Epidermal melanocyte (primary cell): Measurements from ENCODE around the gene AKT1.
"Not testable (repeated sequence)": the region's sequence is repeated elsewhere in the genome, so short reads cannot be mapped to it uniquely, and the experiment has no call there.

ENCODE experiments used
- DNase-seq: peaks from one replicate; pipeline ENCODE4 v3.0.0; 2011; ENCODE audit warnings: low spot score; ENCODE audit not compliant: insufficient read length

The AKT1 gene

DNA sequence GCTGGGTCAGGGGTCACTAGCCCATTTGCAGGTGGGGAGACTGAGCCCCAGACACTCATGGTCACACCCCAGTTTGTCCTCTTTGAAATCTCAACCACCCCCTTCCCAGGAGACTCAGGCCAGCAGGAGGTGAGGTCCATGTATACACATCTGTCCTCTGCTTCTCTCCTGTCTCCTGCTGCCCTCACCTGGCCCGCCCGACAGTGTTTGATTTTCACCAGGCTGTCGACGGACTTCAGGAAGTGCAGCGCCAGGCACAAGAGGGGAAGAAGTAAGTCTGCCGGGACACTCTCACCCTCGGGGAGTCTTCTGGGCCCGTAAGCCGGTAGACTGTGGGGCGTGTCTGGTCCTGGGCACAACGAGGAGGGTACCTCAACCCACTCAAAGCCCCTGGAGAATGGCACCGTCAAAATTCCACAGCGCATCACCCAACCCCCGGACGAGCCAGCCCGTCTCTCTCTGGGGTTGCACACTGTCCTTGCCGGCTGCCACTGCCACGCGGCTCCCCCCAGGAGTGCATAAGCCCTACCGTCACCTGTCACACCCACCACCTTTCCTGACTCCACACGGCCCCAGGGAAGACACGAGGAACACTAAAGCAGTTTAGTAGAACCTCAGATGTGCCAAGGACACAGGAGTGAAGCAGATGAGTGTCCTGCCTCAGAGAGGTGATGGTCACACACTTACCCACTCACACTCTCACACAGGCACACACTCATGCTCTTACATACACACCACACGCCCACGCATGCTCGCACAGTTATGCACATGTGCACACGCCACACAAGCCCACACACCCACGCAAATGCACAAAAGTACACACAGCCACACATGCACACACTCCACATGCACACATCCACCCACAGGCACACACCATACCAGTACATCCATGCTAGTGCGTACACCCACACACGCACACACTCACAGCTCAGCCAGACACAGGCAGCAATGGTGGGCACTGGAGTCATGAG lies 55.7 kb downstream of the AKT1 start:
- no peak for DNase-seq

DNA sequence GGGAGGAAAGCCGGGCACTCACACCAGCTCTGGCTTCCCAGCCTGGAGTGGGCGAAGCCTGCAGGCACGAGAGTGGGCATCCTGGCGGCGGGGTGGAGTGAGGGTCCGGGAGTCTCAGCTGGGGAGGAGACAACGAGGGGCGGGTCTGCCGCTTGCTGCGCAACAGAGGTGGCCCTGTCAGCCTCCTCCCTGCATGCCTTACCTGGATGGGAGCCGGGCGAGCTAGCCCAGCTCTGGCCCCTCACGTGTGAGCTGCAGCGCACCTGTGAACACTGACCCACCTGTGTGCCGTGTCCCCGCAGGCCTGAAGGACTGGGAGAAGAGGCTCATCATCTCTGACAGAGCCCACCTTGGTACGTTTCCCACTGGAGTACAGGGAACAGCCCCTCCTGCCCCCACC lies 56.5 kb downstream of the AKT1 start:
- DNase-seq = no peak

DNA sequence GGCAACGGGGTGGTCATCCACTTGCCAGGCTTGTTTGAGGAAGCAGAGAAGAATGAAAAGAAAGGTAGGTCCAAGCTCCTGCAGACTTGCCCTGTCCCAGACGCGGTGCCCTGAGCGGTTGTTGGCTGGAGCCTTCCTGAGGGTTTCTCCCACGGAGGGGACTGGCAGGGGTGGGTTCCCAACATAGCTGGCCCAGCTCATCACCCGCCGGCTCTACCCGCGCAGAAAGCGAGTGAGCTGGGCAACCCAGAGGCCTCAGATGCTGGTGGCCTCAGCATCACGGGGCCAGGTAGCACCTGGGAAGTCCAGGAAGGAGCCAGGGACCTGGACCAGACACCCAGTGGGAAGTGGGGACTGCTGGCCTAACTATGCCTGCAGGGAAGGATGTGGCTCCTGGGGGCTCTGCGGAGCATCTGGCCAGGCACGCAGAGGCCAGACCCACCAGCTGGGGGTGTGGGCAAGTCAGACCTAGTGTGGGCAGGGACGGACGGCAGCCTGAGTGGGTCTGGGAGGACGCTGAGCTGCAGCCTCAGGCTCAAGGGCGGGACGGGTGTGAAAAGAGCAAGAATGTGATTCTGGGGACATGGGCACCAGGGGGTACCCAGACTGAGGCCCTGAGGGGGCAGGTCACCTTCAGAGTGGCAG lies 57.1 kb downstream of the AKT1 start:
- no peak for DNase-seq

DNA sequence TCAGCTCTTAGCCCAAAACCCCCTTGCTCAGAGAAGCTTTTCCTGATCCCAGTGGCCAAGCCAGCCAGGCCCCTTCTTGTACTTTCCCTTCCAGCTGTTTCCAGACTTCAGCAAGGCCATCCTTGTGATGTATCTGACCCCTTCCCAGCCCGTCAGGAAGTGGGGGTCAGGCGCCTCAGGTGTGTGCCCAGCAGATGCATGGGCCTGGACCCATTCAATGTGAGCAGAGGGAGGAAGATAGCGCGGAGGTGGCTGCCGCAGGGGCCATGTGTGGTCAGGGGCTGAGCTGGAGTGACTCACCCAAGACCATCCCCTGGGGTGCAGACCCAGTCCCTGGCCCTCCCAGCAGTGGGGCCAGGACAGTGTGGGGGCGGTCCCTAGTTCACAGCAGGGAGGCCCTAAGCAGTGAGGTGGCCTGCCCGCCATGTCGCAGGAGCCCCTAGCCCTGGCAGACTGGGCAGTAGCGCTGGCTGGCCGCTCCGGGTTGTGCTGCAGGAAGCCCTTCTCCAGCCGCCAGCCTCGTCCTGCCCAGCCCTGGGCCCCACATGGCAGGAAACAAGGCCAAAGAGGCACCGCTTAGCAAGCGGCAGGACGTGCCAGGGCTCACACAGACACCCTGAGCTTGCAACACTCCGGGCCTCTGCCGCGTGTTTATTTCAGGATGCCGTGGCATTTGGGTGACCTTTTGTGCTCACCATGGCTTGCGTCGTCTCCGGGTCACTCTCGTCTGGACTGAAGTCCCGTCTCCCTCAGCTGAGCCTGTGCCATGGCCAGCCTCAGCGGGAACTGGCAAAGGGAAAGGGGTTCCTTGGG lies 59.5 kb downstream of the AKT1 start:
- DNase-seq = peak; percentile 94

DNA sequence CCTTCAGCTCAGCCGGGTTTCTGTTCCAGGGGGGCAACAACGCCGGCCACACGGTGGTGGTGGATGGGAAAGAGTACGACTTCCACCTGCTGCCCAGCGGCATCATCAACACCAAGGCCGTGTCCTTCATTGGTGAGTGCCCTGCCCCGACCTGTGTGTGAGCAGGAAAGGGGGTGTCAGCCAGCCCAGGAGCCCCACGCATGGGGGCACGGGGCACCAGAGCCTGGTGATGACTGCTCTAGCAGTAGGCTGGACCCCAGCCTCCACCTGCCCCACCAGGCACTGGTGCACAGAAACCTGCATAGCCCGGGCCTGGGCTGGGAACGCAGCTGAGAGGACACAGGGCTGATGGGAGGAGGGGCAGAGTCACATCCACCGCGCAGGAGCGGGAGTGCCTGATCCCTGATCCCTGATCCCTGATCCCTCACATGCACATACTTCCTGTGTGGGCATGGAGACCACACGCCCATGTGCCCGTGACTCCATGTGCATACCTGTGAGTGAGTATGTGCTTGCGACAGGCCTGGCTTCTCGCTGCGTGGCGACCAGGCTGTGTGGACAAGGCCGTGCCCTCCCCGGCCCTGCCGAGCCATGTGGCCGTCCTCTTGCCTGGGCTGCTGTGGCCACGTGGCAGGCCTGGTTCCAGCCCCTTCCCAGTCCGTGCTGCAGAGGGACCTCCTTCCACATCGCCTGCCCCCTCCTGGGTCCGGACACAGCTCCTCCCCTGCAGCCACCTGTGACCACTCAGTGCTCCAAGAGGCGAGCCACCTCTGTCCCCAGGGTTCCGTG lies 60.4 kb downstream of the AKT1 start:
- no peak for DNase-seq

DNA sequence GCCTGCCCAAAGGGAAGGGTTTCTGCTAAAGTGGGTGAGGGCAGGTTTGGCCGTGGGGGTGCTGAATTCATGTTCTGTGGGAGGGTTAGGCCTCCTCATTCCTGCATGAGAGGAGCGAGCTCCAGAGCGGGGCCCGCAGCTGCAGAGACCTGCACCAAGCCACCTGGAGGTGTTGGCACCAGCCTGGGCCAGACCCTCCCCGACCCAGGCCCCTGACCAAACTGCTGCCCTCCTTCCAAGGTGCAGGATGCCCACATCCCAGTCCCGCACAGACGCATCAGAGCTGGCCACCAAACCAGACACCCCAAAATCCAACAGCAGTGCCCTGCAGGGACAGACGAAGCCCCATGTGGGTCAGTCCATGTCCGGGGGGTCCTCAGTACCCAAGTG lies 61.0 kb downstream of the AKT1 start:
- no peak for DNase-seq

DNA sequence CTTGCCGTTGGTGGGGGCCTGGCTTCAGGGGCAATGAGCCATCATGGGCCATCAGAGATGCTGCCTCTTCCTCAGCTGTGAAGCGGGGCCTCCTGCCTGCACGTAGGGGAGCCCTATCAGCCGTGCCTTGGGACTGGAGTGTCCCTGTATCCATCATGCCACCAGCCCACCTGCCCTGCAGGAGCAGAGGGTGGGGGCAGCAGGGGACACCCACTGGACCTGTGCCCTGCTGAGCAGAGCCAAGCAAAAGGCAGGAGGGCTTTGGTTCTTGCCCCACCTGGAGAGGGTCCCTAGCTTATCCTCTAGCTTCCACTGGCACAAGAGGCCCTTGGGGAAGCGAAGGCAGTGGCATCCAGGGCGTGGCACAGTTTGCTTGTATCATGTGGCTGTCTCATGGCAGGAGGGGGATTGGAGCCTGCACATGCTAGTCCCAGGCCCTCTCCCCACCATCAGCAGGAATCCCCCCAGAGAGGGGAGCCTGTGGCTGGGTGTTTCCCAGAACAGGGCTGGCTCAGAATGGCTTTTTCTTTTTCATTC lies 61.4 kb downstream of the AKT1 start:
- no peak for DNase-seq

DNA sequence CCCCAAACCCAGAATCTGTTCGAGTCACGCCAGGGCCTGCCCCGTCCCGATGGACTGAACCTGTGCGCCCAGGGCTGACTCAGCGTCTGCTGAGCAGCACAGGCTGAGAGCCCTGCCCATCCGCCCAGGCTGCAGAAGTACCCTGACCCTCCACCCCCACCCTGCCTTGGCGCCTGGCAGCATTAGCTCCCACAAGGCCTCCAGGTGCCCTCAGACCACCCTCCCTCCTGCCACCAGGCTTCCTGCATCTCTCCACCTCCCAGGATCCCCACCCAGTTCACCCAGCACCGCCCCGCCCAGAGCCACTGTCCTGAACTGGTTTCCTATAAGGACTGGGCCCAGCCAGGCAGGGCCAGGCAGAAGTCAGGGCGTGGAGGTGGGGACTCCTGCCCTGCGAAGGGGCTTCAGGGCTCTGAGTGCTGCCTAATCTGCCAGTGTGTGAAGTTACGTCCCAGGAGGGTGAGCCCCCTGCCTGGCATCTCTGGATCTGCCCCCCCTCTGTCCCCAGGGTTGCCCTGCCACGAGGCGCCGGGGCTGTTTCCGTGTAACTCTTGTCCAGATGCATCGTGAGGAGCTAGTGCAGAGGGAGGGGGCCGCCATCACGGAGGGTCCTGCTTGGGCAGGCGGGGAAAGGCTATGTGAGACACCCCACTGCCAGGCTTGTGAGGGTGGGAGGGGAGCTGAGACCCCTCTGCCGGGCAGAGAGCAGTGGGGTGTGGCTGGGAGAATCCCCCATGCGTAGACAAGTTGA lies 62.4 kb downstream of the AKT1 start:
- no peak for DNase-seq

DNA sequence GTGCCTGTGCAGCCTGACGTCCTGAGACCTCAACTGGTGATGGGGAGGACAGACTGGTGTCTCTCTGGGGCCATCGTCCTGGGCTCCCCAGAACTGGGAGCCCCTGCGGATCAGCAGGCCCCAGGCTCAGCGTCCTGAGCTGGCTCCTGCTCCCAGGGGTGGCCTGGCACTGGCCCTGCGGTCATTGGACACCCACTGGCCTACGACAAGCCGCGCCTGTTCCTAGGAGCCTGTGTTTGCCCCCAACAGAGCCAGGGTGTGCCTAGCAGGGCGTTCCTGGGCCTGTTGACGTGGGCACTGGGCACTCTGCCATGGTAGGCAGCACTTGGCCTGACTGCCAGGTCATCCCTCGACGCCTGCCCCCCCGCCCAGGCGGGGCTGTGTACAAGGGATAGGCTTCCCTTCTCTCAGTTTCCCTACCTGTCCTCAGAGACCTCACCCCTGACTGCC lies 63.2 kb downstream of the AKT1 start:
- DNase-seq = no peak

DNA sequence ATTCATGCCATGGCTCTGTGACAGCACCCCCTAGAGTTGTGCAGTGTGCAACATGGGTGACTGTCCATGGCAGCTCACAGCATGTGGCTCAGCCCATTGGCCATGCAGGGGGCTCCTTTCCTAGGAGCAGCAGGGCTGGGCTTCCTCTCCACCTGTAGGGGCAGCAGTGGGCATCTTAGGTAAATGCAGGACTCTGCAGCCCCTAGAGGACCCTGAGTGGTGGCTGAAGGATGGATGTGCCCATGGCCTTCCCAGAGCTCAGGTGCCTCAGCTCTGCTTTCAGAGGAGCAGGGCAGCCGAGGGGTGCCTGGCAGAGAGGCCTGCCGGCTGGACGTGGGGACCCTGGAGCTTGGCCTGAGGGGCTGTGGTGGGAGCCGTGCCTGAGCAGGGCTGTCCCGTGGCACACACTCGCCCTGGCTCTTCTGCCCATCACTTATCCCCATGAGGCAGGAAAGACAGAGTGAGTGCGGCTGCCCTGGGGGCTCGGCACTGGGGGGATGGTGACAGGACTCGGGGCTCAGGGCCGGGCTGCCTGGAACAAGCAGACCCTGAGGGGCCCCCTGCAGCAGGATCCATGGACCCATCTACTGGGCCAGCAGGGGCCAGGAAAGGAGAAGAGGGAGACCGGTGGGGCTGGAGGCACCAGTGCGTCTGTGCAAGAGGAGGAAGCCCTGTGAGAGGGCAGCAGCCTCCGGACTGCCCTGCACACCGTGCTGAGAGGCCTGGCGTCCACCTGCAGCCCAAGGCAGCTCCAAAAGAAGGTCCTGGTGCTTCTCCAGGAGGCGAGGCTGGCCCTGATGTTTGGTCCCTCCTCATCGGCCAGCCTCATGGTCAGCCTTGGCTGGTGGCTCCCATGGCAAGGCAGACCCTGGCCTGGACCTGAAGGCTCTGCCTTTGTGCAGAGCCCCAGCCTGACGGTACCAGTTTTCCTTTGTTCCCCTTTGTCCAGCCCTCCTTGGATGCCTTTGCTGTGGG lies 63.9 kb downstream of the AKT1 start:
- DNase-seq = no peak

DNA sequence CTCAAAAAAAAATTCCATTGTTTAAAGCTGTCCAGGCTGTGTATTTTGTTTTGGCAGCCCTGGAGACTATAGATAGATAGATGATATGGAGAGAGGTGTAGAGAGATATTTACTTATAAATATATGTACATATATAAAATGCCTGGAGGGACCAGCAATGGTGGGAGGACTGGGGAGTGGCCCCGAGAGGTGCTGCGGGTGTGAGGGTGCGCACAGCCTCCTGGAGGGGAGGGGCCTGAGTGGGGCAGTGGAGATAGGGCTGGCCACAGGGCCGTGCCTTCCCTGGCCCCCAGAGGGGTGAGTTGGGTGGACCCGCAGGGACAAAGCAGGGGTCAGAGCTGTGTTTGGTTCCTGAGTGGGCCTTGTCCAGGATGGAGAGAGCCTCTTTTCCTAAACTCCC lies 65.1 kb downstream of the AKT1 start:
- no peak for DNase-seq

DNA sequence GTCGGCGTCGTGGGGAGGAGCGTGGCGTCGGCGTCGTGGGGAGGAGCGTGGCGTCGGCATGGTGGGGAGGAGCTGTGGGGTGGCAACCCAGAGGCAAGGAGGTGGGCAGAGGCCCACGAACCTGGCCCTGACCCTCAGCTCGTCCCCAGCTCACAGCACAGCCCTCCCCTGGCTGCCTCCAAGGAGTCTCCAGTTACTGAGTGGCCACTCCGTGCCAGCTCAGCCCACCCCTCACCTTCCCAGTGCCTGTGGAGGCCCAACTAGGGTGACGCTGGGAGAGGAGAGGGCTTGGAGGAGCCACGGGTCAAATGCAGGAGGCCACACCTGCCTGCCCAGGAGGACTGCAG lies 65.7 kb downstream of the AKT1 start:
- no peak for DNase-seq

DNA sequence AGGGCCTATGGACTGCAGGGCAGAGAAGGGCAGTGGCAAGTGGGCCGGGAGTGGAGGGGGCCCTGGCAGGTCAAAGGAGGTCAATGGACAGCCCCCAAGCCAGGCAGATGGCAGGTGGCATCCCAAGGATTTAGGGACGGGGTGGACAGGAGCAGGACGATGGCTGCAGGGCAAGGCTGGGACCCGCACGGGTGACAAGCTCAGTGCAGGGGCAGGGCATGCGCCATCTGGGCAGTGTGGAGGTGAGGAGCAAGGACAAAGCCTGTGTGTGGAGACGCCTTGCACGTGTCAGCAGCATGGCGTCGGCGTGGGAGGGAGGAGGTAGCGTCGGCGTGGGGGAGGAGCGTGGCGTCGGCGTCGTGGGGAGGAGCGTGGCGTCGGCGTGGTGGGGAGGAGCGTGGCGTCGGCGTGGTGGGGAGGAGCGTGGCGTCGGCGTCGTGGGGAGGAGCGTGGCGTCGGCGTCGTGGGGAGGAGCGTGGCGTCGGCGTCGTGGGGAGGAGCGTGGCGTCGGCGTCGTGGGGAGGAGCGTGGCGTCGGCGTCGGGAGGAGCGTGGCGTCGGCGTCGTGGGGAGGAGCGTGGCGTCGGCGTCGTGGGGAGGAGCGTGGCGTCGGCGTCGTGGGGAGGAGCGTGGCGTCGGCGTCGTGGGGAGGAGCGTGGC lies 66.2 kb downstream of the AKT1 start:
- not testable (repeated sequence) for DNase-seq

DNA sequence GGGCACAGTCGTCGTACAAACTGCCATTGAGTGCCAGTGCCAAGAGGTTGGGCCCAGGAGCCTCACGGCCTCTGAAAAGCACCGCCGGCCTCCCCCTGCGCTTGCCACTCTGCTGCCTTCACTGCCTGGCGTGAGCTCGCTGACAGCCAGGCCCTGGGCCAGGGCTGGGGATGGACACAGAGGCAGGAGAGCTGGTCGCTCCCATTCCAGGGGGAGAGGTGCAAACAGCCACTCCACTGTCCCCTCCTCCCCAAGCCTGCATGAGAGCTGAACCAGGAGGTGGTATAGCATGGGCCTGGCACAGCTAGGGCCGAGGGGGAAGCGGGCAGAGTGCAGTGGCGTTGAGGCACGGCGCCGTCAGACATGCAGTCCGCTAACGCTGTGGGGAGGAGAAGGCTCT lies 66.9 kb downstream of the AKT1 start:
- DNase-seq = no peak

DNA sequence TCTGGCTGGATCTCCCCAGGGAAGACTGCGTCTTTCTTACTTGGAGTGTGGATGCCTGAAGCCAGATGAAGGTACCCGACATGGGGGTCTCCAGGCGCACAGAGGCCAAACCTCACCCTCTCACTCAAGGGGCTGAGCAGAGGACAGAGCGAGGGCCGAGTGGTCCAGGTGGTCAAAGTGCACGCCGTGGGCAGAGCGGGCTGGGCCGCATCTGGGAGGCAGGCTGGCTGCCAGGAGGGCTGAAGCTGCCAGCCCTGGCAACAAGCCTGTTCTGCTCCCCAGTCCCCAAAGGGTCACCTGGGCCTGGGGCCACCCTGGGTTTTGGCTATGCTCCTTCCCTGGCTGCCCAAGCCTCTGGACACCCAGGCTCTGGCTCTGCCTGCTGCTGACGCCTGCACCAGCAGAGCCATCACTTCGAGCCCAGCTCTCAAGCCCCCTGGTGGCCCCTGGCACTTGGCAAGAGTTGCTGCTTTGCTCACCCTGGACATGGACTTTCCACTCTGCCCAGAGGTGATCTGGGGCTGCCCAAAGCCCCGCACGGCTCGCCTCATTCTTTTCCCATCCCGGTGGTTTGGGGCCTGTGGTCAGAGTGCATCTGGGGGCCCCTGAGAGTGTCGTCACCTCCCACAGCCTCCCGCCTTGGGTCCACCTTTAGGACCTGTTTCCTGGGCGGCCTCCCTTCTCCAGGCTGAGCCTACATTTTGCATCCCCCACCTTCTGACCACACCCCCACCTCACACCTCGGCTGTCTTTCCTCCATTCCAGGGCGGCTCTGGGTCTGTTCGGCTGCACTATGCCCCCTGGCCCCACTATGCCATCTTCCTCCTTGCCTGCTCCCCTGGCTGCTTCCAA lies 68.7 kb downstream of the AKT1 start:
- DNase-seq = no peak

DNA sequence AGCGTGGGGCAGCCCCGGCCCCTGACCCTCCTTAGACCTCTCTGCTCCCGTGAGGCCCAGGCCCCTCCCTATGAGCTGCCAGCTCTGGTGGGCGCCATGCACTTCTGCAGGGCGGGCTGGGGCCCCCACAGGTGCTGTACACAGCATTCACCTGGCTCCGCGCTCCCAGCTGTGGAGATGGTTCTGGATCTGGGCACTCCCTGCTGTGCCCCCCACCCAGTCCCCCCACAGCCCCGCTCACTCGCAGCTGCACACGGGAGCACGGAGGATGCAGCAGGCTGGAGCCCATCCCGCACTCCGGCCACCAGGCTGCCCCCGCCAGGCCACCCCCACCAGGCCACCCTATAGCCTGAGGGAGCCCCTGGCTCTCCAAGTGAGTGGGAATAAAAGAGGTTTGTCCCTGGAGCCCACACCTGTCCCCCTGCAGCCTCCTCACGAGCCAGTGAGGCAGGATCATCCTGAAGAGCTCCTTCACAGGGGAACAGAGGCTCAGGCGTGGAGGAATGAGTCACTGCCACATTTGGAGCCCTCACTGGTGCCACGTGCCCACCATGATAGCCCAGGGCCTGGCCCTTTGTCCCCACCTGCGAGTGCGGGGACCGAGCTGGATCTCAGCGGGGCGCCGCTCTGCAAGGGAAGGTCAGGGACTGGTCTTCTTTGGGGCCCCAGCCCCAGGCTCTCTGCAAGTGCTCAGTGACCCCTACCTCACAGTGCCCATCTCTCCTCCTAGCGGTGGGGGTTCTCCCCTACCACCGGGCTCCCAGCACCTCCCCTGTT lies 69.6 kb downstream of the AKT1 start:
- DNase-seq = no peak
